ENCODE results near the gene PTCRA.

PTCRA gene

GRCh38 chr6:42904467-42904866, 11.4 kb upstream of the PTCRA start:
- no peak for DNase-seq (ENCODE audit: low spot score)

- no peak for DNase-seq (ENCODE audit: low spot score)
Observed at GRCh38 chr6:42907336-42907735, 8.5 kb upstream of the PTCRA start.

- DNase-seq (ENCODE audit: low spot score), result no peak
Observed at GRCh38 chr6:42909835-42910234, 6.0 kb upstream of the PTCRA start.

- DNase-seq (ENCODE audit: low spot score), result no peak
Observed at GRCh38 chr6:42911171-42912021, 4.5 kb upstream of the PTCRA start.

DNA sequence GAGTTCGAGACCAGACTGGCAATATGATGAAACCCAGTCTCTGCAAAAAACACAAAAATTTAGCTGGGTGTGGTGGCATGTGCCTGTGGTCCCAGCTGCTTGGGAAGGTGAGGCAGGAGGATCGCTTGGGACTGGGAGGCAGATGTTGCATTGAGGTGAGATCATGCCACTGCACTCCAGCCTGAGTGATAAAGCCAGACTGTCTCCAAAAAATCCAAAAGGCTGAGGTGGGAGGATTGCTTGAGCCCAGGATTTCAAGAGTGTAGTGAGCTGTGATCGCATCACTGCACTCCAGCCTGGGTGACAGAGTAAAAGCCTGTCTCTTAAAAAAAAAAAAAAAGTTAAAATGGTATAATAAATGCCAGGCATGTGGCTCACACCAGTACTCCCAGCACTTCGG, 1.3 kb upstream of the PTCRA start:
- no peak for DNase-seq (ENCODE audit: low spot score)

- DNase-seq (ENCODE audit: low spot score), result no peak
Observed at GRCh38 chr6:42916288-42916687, 435 bp downstream of the PTCRA start.

- DNase-seq (ENCODE audit: low spot score), result no peak
Observed at GRCh38 chr6:42921801-42922200, 5.9 kb downstream of the PTCRA start.

DNA sequence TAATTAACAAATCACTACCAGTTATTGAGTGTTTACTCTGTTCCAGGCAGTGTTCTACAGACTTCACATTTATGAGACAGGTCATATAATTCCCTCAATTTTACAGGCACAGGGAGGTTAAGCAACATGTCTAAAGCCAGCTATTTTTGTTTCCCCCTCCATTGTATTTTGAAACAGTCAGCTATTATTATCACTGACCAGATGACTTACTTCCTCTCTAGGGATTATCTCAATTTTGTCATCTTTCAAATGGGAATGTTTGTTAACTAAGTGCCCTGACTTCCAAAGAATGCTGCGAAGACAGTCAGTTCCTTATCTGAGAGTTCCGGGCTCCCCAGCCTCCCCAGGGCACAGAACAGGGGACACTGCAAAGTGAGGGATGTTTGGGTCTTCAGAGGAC, 7.8 kb downstream of the PTCRA start:
- no peak for DNase-seq (ENCODE audit: low spot score)

DNA sequence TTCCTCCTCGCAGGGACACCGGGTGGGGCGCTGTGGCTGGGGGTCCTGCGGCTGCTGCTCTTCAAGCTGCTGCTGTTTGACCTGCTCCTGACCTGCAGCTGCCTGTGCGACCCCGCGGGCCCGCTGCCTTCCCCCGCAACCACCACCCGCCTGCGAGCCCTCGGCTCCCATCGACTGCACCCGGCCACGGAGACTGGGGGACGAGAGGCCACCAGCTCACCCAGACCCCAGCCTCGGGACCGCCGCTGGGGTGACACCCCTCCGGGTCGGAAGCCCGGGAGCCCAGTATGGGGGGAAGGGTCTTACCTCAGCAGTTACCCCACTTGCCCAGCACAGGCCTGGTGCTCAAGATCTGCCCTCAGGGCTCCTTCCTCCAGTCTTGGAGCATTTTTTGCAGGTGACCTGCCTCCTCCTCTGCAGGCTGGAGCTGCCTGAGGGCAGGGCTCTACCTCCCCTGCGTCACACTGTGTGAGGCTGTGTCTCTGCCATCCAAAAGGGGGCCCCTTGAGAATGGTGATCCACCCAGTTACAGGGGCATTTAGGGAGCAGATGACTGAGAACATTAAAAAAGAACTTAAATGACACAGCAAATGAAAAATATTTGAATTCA, 9.5 kb downstream of the PTCRA start:
- no peak for DNase-seq (ENCODE audit: low spot score)

- DNase-seq (ENCODE audit: low spot score), result peak; percentile 95
Observed at GRCh38 chr6:42928986-42929820, 13.3 kb downstream of the PTCRA start, which contains the start of gene CNPY3. TSS of gene CNPY3 (plus strand) at chr6:42929480. CDS start at chr6:42929571, 91 bp downstream.

DNA sequence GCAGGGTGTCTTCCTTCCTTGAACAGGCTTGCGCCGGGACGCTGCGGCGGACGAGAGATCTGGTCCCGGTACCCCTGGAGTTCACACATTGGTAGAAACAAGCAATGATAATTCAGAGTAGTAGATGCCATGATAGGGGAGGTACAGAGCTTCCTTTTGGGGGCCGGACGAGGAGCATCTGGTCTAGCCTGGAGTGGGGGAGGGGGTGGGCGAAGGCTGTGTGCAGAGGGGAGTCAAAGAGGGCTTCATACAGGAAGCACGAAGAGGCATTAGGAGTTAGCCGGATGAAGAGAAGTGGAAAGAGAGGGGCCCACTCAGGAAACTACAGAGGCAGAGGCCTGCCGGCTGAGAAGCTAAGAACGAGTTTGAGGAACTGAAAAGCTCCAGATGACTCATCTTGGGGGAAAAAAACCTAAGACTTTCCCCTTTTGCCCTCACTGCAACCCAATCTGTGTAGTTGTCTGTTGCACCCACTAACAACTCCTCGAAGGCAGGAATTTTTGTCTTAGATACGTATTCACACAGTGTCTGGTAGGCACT, 14.0 kb downstream of the PTCRA start:
- DNase-seq (ENCODE audit: low spot score), result no peak

DNA sequence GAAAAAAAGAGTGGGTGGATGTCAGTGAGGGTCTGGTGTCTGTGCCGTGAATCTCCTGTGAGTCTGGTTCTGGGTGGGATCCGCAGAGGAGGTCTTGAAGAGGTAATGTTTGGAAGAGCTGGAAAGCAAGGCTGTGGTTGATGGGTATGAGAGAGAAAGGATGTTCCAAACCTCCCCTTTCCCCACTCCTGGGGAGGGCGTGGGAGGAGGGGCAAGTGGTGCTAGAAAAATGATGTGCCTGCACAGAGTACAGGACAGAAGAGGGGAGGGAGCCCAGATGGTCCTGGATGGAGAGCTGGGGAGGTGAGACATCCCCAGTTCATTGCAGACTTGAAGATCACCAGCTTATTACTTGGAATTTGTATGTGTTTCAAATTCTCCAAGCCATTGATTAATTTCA, 16.6 kb downstream of the PTCRA start:
- DNase-seq (ENCODE audit: low spot score), result no peak

DNA sequence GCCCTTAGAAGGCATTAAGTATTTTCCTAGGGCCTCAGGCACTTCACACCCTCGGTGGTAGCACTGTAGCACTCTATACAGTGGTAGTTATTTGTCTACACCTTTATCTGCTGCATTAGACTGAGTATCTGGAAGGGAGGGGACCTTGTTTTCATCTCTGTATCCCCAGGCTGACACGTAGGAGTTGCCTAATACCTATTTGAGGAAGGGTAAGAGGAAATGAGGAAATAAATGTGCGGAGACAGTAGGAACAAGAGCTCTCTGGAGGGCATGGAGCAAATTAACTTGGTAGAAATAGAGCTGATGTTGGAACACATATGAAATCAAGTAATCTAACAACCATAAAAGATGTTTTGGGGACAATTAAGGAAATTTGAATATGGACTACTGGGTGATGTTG, 17.4 kb downstream of the PTCRA start:
- DNase-seq (ENCODE audit: low spot score), result no peak

- DNase-seq (ENCODE audit: low spot score), result no peak
Observed at GRCh38 chr6:42935322-42935721, 19.5 kb downstream of the PTCRA start.

DNA sequence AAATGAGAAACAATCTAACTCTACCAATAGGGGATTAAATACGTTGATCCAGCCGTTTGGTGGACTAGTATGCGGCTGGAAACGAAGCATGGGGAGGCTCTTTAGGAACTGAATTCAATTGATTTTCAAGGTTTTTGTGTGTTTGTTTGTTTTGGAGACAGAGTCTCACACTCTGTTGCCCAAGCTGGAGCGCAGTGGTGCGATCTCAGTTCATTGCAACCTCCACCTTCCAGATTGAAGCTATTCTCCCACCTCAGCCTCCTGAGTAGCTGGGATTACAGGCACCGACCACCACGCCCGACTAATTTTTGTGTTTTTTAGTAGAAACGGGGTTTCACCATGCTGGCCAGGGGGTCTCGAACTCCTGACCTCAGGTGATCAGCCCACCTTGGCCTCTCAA, 20.5 kb downstream of the PTCRA start:
- no peak for DNase-seq (ENCODE audit: low spot score)

- DNase-seq (ENCODE audit: low spot score), result no peak
Observed at GRCh38 chr6:42937548-42938427, 21.9 kb downstream of the PTCRA start.

- DNase-seq (ENCODE audit: low spot score), result no peak
Observed at GRCh38 chr6:42938428-42938796, 22.6 kb downstream of the PTCRA start.

DNA sequence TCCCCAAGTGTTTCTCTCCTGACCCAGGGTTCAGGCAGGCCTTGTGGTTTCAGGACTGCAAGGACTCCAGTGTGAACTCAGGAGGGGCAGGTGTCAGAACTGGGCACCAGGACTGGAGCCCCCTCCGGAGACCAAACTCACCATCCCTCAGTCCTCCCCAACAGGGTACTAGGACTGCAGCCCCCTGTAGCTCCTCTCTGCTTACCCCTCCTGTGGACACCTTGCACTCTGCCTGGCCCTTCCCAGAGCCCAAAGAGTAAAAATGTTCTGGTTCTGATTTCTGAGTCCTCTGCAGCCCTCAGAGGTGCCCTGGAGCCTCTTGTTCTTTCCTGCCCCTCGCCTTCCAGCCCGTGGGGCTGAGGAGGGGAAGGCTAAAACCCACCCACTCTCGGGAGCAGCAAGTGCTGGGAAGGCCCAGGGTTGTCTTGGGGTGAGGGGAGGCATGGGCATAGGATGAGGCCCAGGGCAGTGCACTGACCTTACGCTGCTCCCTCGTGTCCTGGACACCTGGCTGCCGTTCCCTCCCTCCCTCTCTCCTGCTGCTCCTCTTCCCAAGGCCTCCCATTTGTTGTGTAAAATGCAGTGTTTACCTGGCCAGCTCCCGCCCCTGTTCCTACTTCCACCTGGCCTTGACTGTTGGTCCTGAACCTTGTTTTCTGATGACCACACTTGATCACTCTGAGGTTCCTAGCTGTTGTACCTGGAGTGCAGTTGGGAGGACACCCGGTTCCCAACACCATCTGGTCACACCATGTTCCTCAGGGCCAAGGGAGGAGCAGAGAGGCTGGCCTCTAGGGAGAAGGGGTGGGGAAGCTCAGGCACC, 23.3 kb downstream of the PTCRA start:
- DNase-seq (ENCODE audit: low spot score), result no peak

DNA sequence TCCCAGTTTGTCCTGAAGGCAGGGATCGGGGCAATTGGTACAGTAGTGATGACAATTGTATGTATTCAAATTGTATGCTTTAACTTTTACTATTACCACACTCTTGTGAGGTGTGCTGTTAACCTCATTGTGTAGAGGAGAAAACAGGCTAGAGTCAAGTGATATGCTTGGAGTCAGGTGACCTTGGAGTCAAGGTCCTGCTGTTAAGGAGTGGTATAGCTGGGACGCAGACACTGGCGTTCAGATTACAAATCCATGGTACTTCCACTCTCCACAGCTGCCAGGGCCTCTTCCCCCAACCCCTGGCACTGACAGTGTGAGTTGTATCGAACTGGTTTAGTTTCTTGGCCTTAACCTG, 23.9 kb downstream of the PTCRA start:
- DNase-seq (ENCODE audit: low spot score), result no peak

DNA sequence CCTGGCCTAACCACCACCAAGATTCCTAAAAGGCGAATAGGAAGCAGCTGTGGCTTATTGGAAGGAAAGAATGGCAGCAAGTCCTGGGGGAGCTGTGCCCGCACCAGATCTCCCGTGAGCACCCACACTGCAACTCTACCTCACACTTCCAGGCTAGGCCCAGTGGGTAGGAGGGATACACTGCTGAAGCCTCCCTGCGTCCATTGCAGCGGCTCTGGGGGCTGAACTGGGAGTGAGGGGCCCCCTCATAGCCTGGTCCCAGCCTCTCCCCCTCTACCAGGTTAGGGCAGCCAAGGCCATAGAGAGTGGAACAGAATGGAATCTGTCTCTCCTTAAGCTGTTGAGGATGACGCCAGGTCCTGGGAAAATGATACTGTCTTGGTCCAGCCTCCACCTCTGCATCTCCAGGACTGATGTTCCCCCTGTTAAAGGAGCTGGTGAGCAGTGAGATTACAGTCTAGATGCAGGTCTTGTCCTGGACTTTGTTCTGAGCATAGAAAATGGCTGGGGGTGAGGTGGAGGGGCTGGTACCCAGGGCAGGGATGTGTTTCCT, 24.7 kb downstream of the PTCRA start:
- no peak for DNase-seq (ENCODE audit: low spot score)

All from SW480 (cell line).